Right renal pelvis (tissue), 4 donors: ENCODE measurements around the gene MYO1D. TPM values are rescaled to one million over a fixed set of nuclear protein-coding genes. Genes with fewer than 3 reads are reported as not detected.
"Not testable (repeated sequence)": the region's sequence is repeated elsewhere in the genome, so short reads cannot be mapped to it uniquely, and the experiment has no call there.

Experiments used
- DNase-seq, 4 donors: peaks; one replicate each; pipeline ENCODE4 v3.0.0-alpha.2; 2013; ENCODE audit warnings: low read depth in 4 of 4, low spot score in 3 of 4, missing footprints in 1 of 4
- polyA plus RNA-seq, 4 donors: library from polyadenylated mRNA; unstranded; fragments of 120-200 nt; gene quantifications; one replicate each; pipeline ENCODE4 v1.2.1, GENCODE V29; 2013; ENCODE audit not compliant: insufficient read length in 4 of 4

Gene MYO1D
- polyA plus RNA-seq, 4 donors = 28.6 to 33.3 (median 29.4) TPM

- no peak for DNase-seq
Measured at GRCh38 chr17:32646941-32647340, 230.0 kb downstream of the MYO1D start.

GRCh38 chr17:32641514-32641913 lies 235.4 kb downstream of the MYO1D start:
- DNase-seq = not testable (repeated sequence)

- no peak for DNase-seq
Measured at GRCh38 chr17:32636598-32637218, 240.2 kb downstream of the MYO1D start.

GRCh38 chr17:32634167-32634566 lies 242.8 kb downstream of the MYO1D start:
- no peak for DNase-seq

GRCh38 chr17:32631341-32632096 lies 245.4 kb downstream of the MYO1D start:
- no peak for DNase-seq

GRCh38 chr17:32629563-32630190 lies 247.2 kb downstream of the MYO1D start:
- no peak for DNase-seq

GRCh38 chr17:32628271-32629044 lies 248.5 kb downstream of the MYO1D start:
- DNase-seq = no peak

- DNase-seq = no peak
Measured at GRCh38 chr17:32627239-32627996, 249.5 kb downstream of the MYO1D start.

GRCh38 chr17:32626379-32626791 lies 250.5 kb downstream of the MYO1D start:
- no peak for DNase-seq

- no peak for DNase-seq
Measured at GRCh38 chr17:32625971-32626370, 251.0 kb downstream of the MYO1D start.

GRCh38 chr17:32623196-32623595 lies 253.7 kb downstream of the MYO1D start:
- no peak for DNase-seq

GRCh38 chr17:32622540-32622939 lies 254.4 kb downstream of the MYO1D start:
- DNase-seq = no peak

GRCh38 chr17:32621612-32622312 lies 255.2 kb downstream of the MYO1D start:
- DNase-seq = no peak

- no peak for DNase-seq
Measured at GRCh38 chr17:32615326-32615725, 261.6 kb downstream of the MYO1D start.

- DNase-seq = no peak
Measured at GRCh38 chr17:32610943-32611342, 266.0 kb downstream of the MYO1D start.

GRCh38 chr17:32609884-32610650 lies 266.9 kb downstream of the MYO1D start:
- DNase-seq = no peak

- no peak for DNase-seq
Measured at GRCh38 chr17:32609085-32609484, 267.8 kb downstream of the MYO1D start.

- DNase-seq = no peak
Measured at GRCh38 chr17:32608267-32608666, 268.7 kb downstream of the MYO1D start.

GRCh38 chr17:32604966-32605365 lies 272.0 kb downstream of the MYO1D start:
- no peak for DNase-seq
